Memory B cell (primary cell): ENCODE measurements around the gene PIGT.
A peak's percentile ranks its signal among the peaks of the same experiment; 100 is the strongest.

Source experiments
- ATAC-seq: fragments of 150-1000 bp; cut with Tn5 transposase; 2 replicates; pipeline ENCODE4 v1.10.0; 2021; ENCODE audit warnings: low read depth, mild to moderate bottlenecking, moderate library complexity
- DNase-seq, 2 donors: peaks; one replicate each; pipeline ENCODE4 v3.0.0; 2022; ENCODE audit warnings: low spot score in 2 of 2
- H3K27ac Mint-ChIP-seq: one replicate; pipeline ENCODE4 v1.8.0; 2022; ENCODE audit warnings: mild to moderate bottlenecking, moderate library complexity, mixed read lengths
- H3K27me3 Mint-ChIP-seq: one replicate; pipeline ENCODE4 v1.8.0; 2022; ENCODE audit warnings: mixed read lengths
- H3K36me3 Mint-ChIP-seq: one replicate; pipeline ENCODE4 v1.8.0; 2022; ENCODE audit warnings: mild to moderate bottlenecking, mixed read lengths
- H3K4me1 Mint-ChIP-seq: one replicate; pipeline ENCODE4 v1.8.0; 2022; ENCODE audit warnings: mixed read lengths
- H3K4me3 Mint-ChIP-seq: one replicate; pipeline ENCODE4 v1.8.0; 2022; ENCODE audit warnings: mild to moderate bottlenecking, moderate library complexity, mixed read lengths
- H3K9me3 Mint-ChIP-seq: one replicate; pipeline ENCODE4 v1.8.0; 2022; ENCODE audit warnings: mixed read lengths

PIGT gene

GRCh38 chr20:45407783-45408645 lies 7.9 kb upstream of the PIGT start, which contains the start of gene DBNDD2:
DBNDD2 (plus strand) TSS chr20:45408289; CDS start chr20:45408468, 179 bp downstream.
- Mint-ChIP-seq H3K27me3 (peaks cover 2% of the 10 kb centered on the region), H3K4me1 (peaks cover 14% of the 10 kb centered on the region), H3K36me3 (peaks cover 8% of the 10 kb centered on the region), H3K4me3 (peak within 1 kb of the TSS; percentile 83), H3K27ac (peak within 1 kb of the TSS; percentile 5), H3K9me3 (no peaks in the 10 kb centered on the region)
- DNase-seq (no peak), ATAC-seq (peak; percentile 18)

- Mint-ChIP-seq H3K36me3 (peaks cover 6% of the 10 kb centered on the region), H3K27ac (no peak overlapping the region), H3K9me3 (no peaks in the 10 kb centered on the region), H3K4me3 (no peak overlapping the region), H3K4me1 (peaks cover 14% of the 10 kb centered on the region), H3K27me3 (peaks cover 2% of the 10 kb centered on the region)
- DNase-seq (no peak), ATAC-seq (peak; percentile 67)
Observed at GRCh38 chr20:45408646-45409213, 7.2 kb upstream of the PIGT start.

GRCh38 chr20:45409521-45410272 lies 6.2 kb upstream of the PIGT start:
- Mint-ChIP-seq H3K9me3 (no peaks in the 10 kb centered on the region), H3K36me3 (peaks cover 6% of the 10 kb centered on the region), H3K4me3 (no peak overlapping the region), H3K27ac (no peak overlapping the region), H3K27me3 (peaks cover 2% of the 10 kb centered on the region), H3K4me1 (peaks cover 13% of the 10 kb centered on the region)
- ATAC-seq (no peak), DNase-seq (no peak)

- Mint-ChIP-seq H3K4me3 (no peak overlapping the region), H3K27ac (no peak overlapping the region), H3K27me3 (no peaks in the 10 kb centered on the region), H3K4me1 (peaks cover 13% of the 10 kb centered on the region), H3K9me3 (no peaks in the 10 kb centered on the region), H3K36me3 (peaks cover 6% of the 10 kb centered on the region)
- no peak for DNase-seq
- no peak for ATAC-seq
Observed at GRCh38 chr20:45410887-45411286, 5.1 kb upstream of the PIGT start.

- Mint-ChIP-seq H3K27me3 (no peaks in the 10 kb centered on the region), H3K4me1 (peaks cover 19% of the 10 kb centered on the region), H3K36me3 (peaks cover 6% of the 10 kb centered on the region), H3K9me3 (no peaks in the 10 kb centered on the region), H3K27ac (no peak overlapping the region), H3K4me3 (no peak overlapping the region)
- DNase-seq = no peak
- ATAC-seq = no peak
Observed at GRCh38 chr20:45412653-45413052, 3.3 kb upstream of the PIGT start.

GRCh38 chr20:45413479-45413878 lies 2.5 kb upstream of the PIGT start:
- Mint-ChIP-seq H3K9me3 (no peaks in the 10 kb centered on the region), H3K4me3 (no peak overlapping the region), H3K36me3 (peaks cover 9% of the 10 kb centered on the region), H3K27ac (no peak overlapping the region), H3K27me3 (no peaks in the 10 kb centered on the region), H3K4me1 (peaks cover 25% of the 10 kb centered on the region)
- no peak for ATAC-seq
- no peak for DNase-seq

- no peaks in the 10 kb centered on the region for H3K27me3 Mint-ChIP-seq
- peaks cover 35% of the 10 kb centered on the region for H3K4me1 Mint-ChIP-seq
- peak overlapping the region; percentile 93 for H3K4me3 Mint-ChIP-seq
- H3K27ac Mint-ChIP-seq = peak overlapping the region; percentile 96
- DNase-seq (no peak), ATAC-seq (no peak)
- no peaks in the 10 kb centered on the region for H3K9me3 Mint-ChIP-seq
- peaks cover 22% of the 10 kb centered on the region for H3K36me3 Mint-ChIP-seq
Observed at GRCh38 chr20:45416917-45417316, 976 bp downstream of the PIGT start.

GRCh38 chr20:45419188-45420091 lies 3.5 kb downstream of the PIGT start:
- Mint-ChIP-seq H3K27me3 (no peaks in the 10 kb centered on the region), H3K4me3 (peak overlapping the region; percentile 70), H3K36me3 (peaks cover 32% of the 10 kb centered on the region), H3K27ac (peak overlapping the region; percentile 96), H3K9me3 (no peaks in the 10 kb centered on the region), H3K4me1 (peaks cover 35% of the 10 kb centered on the region)
- ATAC-seq = peak; percentile 69
- DNase-seq = peak in 1 of 2 donors; percentile 62

GRCh38 chr20:45420125-45420524 lies 4.2 kb downstream of the PIGT start:
- ATAC-seq (no peak), DNase-seq (no peak)
- H3K4me3 Mint-ChIP-seq = no peak overlapping the region
- no peaks in the 10 kb centered on the region for H3K9me3 Mint-ChIP-seq
- H3K36me3 Mint-ChIP-seq = peaks cover 33% of the 10 kb centered on the region
- H3K27me3 Mint-ChIP-seq = no peaks in the 10 kb centered on the region
- peaks cover 33% of the 10 kb centered on the region for H3K4me1 Mint-ChIP-seq
- peak overlapping the region; percentile 96 for H3K27ac Mint-ChIP-seq

- no peak for ATAC-seq
- H3K36me3 Mint-ChIP-seq = peaks cover 39% of the 10 kb centered on the region
- H3K27ac Mint-ChIP-seq = peak overlapping the region; percentile 42
- H3K4me1 Mint-ChIP-seq = peaks cover 16% of the 10 kb centered on the region
- DNase-seq = no peak
- H3K9me3 Mint-ChIP-seq = no peaks in the 10 kb centered on the region
- H3K4me3 Mint-ChIP-seq = no peak overlapping the region
- no peaks in the 10 kb centered on the region for H3K27me3 Mint-ChIP-seq
Observed at GRCh38 chr20:45423700-45424099, 7.8 kb downstream of the PIGT start.

GRCh38 chr20:45425561-45425960 lies 9.6 kb downstream of the PIGT start:
- no peak overlapping the region for H3K4me3 Mint-ChIP-seq
- H3K27me3 Mint-ChIP-seq = no peaks in the 10 kb centered on the region
- H3K27ac Mint-ChIP-seq = peak overlapping the region; percentile 79
- ATAC-seq = no peak
- no peaks in the 10 kb centered on the region for H3K9me3 Mint-ChIP-seq
- peaks cover 27% of the 10 kb centered on the region for H3K36me3 Mint-ChIP-seq
- H3K4me1 Mint-ChIP-seq = peaks cover 2% of the 10 kb centered on the region
- DNase-seq = no peak

GRCh38 chr20:45426320-45427016 lies 10.5 kb downstream of the PIGT start:
- peaks cover 5% of the 10 kb centered on the region for H3K4me1 Mint-ChIP-seq
- H3K27ac Mint-ChIP-seq = no peak overlapping the region
- peaks cover 25% of the 10 kb centered on the region for H3K36me3 Mint-ChIP-seq
- H3K9me3 Mint-ChIP-seq = peaks cover 2% of the 10 kb centered on the region
- H3K4me3 Mint-ChIP-seq = no peak overlapping the region
- no peak for ATAC-seq
- no peak for DNase-seq
- no peaks in the 10 kb centered on the region for H3K27me3 Mint-ChIP-seq
